HCT116 (cell line): ENCODE data around the gene INPP5K. TPM values are rescaled to one million over a fixed set of nuclear protein-coding genes. Genes with fewer than 3 reads are reported as not detected.

Experiments
- ATAC-seq: fragments of 200-7000 bp; cut with Tn5 transposase; 2 replicates; pipeline ENCODE4 v1.9.1; 2020; ENCODE audit warnings: mild to moderate bottlenecking, moderate library complexity
- BruUV-seq: library from RNA; stranded (reverse); fragments of 400-500 nt; replicated peaks from 2 replicates; lab custom pipeline; 2021; lab: Mats Ljungman, UMichigan
- CTCF ChIA-PET: fragments of 300-600 bp; sonication (Branson Sonifier 250); formaldehyde crosslinking; loops from one replicate; lab custom pipeline; 2021; ENCODE audit warnings: antibody characterized with exemption; lab: Charles Lee
- POLR2A ChIA-PET: fragments of 300-600, 350-600 bp; sonication (Branson Sonifier 250); formaldehyde crosslinking; loops from one replicate; lab custom pipeline; 2021; ENCODE audit warnings: antibody characterized with exemption; lab: Charles Lee
- RAD21 ChIA-PET, 2 experiments: fragments of 300-600 bp; sonication (Branson Sonifier 250); formaldehyde crosslinking; loops; one replicate each; lab custom pipeline; 2023; ENCODE audit warnings: low total read pairs in 2 of 2; ENCODE audit not compliant: uncharacterized antibody in 2 of 2, unreplicated experiment in 2 of 2, low non-redundant PET in 1 of 2; lab: Charles Lee
- DNase-seq: peaks from one replicate; pipeline ENCODE4 v3.0.0-alpha.2; 2010; ENCODE audit warnings: low read depth, low spot score
- H2AFZ ChIP-seq: fragments of 200-600 bp; shearing (Covaris generic), sonication (generic); 2 replicates; pipeline ENCODE4 v1.6.1; 2017; ENCODE audit warnings: low read depth, mixed run types, mixed read lengths, antibody characterized with exemption, low read length; ENCODE audit not compliant: poor library complexity, severe bottlenecking
- H3K27ac ChIP-seq: 2 replicates; pipeline ENCODE4 v1.5.1; 2012; ENCODE audit warnings: low read depth, low read length
- H3K27me3 ChIP-seq: fragments of 200-600 bp; sonication (generic); 2 replicates; pipeline ENCODE4 v1.6.1; 2016; ENCODE audit warnings: mixed run types, low read length, mixed read lengths; ENCODE audit not compliant: insufficient read depth
- H3K36me3 ChIP-seq, 2 experiments: fragments of 200-500 bp in 1 of 2; fragments of 200-600 bp in 1 of 2; sonication (Bioruptor generic) in 1 of 2; sonication (generic) in 1 of 2; 2 replicates each; pipeline versions ENCODE4 v1.5.1 to v1.6.1; 2014 to 2016; ENCODE audit warnings: low read length in 2 of 2, inconsistent platforms in 1 of 2, mixed read lengths in 1 of 2, mixed run types in 1 of 2; ENCODE audit not compliant: insufficient read depth in 2 of 2, control insufficient read depth in 1 of 2
- H3K4me1 ChIP-seq, 2 experiments: fragments of 200-600 bp in 1 of 2; sonication (generic) in 1 of 2; 2 replicates each; pipeline versions ENCODE4 v1.5.1 to v1.6.1; 2012 to 2017; ENCODE audit warnings: low read length in 2 of 2, inconsistent platforms in 1 of 2, mild to moderate bottlenecking in 1 of 2, mixed read lengths in 1 of 2, mixed run types in 1 of 2, moderate library complexity in 1 of 2; ENCODE audit not compliant: insufficient read depth in 2 of 2, control insufficient read depth in 1 of 2
- H3K4me2 ChIP-seq: fragments of 200-600 bp; sonication (generic); 2 replicates; pipeline ENCODE4 v1.6.1; 2017; ENCODE audit warnings: mixed run types, low read length, mixed read lengths
- H3K4me3 ChIP-seq, 2 experiments: fragments of 200-600 bp in 1 of 2; sonication (generic) in 1 of 2; replicated peaks in 1 of 2; 2 replicates each; pipeline ENCODE4 v1.5.1; 2011 to 2016; ENCODE audit warnings: low read length in 2 of 2, control low read depth in 1 of 2, low read depth in 1 of 2, mild to moderate bottlenecking in 1 of 2, mixed read lengths in 1 of 2, mixed run types in 1 of 2
- H3K79me2 ChIP-seq: fragments of 200-600 bp; sonication (generic); 2 replicates; pipeline ENCODE4 v1.6.1; 2017; ENCODE audit warnings: mild to moderate bottlenecking, mixed run types, low read length, moderate library complexity, mixed read lengths; ENCODE audit not compliant: insufficient read depth
- H3K9ac ChIP-seq: fragments of 200-600 bp; sonication (generic); 2 replicates; pipeline ENCODE4 v1.6.1; 2016; ENCODE audit warnings: low read length, mixed read lengths
- H3K9me2 ChIP-seq: fragments of 200-600 bp; sonication (generic), shearing (Covaris generic); 2 replicates; pipeline ENCODE4 v1.6.1; 2017; ENCODE audit warnings: mixed run types, mild to moderate bottlenecking, moderate library complexity; ENCODE audit not compliant: insufficient read depth
- H3K9me3 ChIP-seq, 2 experiments: fragments of 200-500 bp in 1 of 2; fragments of 200-600 bp in 1 of 2; sonication (Bioruptor generic) in 1 of 2; sonication (generic) in 1 of 2; 2 replicates each; pipeline ENCODE4 v1.6.1; 2014 to 2017; ENCODE audit warnings: low read length in 2 of 2, mixed read lengths in 2 of 2, inconsistent platforms in 1 of 2, low read depth in 1 of 2, mild to moderate bottlenecking in 1 of 2, mixed run types in 1 of 2, moderate library complexity in 1 of 2; ENCODE audit not compliant: control insufficient read depth in 1 of 2, insufficient read depth in 1 of 2
- H4K20me1 ChIP-seq: fragments of 200-600 bp; sonication (generic), shearing (Covaris generic); 2 replicates; pipeline ENCODE4 v1.6.1; 2017; ENCODE audit warnings: mixed run types, mild to moderate bottlenecking, moderate library complexity; ENCODE audit not compliant: insufficient read depth
- ATF3 ChIP-seq: IDR thresholded peaks from 2 replicates; pipeline ENCODE4 v1.6.1; 2012
- CBX3 ChIP-seq: IDR thresholded peaks from 2 replicates; pipeline ENCODE4 v1.6.1; 2012; ENCODE audit warnings: low read depth
- ELF1 ChIP-seq: IDR thresholded peaks from 2 replicates; pipeline ENCODE4 v1.6.1; 2012; ENCODE audit warnings: low read depth, borderline replicate concordance
- EZH2 ChIP-seq: fragments of 200-600 bp; sonication (generic); IDR thresholded peaks from 2 replicates; pipeline ENCODE4 v1.6.1; 2017; ENCODE audit warnings: antibody characterized with exemption, mixed run types
- EZH2phosphoT487 ChIP-seq: fragments of 200-600 bp; IDR thresholded peaks from 2 replicates; pipeline ENCODE4 v1.6.1; 2018; ENCODE audit warnings: antibody characterized with exemption, borderline replicate concordance
- MAX ChIP-seq: IDR thresholded peaks from 2 replicates; pipeline ENCODE4 v1.6.1; 2012
- POLR2A ChIP-seq: IDR thresholded peaks from 2 replicates; pipeline ENCODE4 v1.7.0; 2011; ENCODE audit warnings: borderline replicate concordance; ENCODE audit not compliant: insufficient read depth, insufficient read length; ENCODE audit errors: extremely low read depth
- POLR2AphosphoS5 ChIP-seq: IDR thresholded peaks from 2 replicates; pipeline ENCODE4 v1.6.1; 2011; ENCODE audit warnings: mild to moderate bottlenecking, low read depth, low read length, moderate library complexity
- SIN3A ChIP-seq: IDR thresholded peaks from 2 replicates; pipeline ENCODE4 v1.6.1; 2012; ENCODE audit warnings: low read depth
- SRF ChIP-seq: IDR thresholded peaks from 2 replicates; pipeline ENCODE4 v1.6.1; 2012; ENCODE audit warnings: low read depth
- TCF7L2 ChIP-seq: IDR thresholded peaks from 2 replicates; pipeline ENCODE4 v1.7.0; 2011; ENCODE audit warnings: borderline replicate concordance, inconsistent platforms; ENCODE audit not compliant: insufficient read depth, insufficient read length; ENCODE audit errors: extremely low read depth
- ZFX ChIP-seq: fragments of 450-650 bp; IDR thresholded peaks from 2 replicates; pipeline ENCODE4 v1.6.1; 2017
- intact Hi-C: fragments of 100-400 bp; cut with micrococcal nuclease; formaldehyde crosslinking; loops from 2 replicates; pipeline ENCODE4 v1.10.0; 2022
- total RNA-seq: library from RNA; stranded (reverse); gene quantifications from one replicate; pipeline ENCODE4 v1.2.1, GENCODE V29; 2021; ENCODE audit not compliant: unreplicated experiment
- TF ChIP-seq, protein P1 (sequence below): IDR thresholded peaks from 2 replicates; pipeline ENCODE4 v1.6.1; 2012; ENCODE audit warnings: low read depth

Gene INPP5K
- total RNA-seq, 1 experiment from 2014 or later, result 25.6 TPM

DNA sequence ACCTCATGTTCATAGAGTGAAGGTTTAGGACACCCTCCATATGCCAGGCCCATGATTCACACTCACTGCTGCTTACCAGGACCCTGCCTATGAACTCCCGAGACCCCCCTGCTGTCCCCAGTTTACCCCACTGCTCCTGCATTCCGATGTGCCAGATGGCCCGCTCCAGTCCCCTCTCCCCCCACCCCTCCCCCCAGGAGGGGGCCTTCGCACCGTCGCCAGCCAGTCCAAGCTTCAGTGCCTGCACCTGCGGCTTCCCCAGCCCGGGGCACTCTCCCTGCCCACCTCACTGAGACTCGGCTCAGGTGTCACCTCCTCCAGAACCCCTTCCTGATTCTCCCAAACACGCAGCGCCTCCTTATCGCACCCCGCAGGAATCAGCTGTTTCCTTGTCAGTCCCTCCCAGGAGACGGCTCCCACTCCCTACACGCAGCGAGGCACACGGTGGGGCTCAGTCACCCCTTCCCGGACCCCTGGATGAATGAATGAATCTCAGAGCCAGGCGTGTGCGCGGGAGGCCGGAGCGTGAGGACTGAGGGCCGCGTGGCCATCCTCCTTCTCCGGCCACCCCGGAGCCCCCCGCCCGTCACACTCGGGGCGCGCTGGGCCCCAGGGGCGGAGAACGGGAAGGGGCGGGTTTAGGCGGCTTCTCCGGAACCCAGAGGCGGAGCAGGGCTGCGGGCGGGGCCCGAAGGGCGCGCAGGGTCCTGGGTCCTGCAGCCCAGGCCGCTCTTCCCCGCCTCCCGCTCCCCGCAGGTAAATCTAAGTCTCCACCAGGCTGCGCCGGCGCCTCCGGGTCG is 25.6 kb downstream of the INPP5K start:
- no peaks in the 10 kb centered on the region for H3K27me3 ChIP-seq
- no peaks in the 10 kb centered on the region for H3K9me2 ChIP-seq
- no TSS peak for BruUV-seq
- ChIA-PET CTCF (interaction anchor here (1.3 kb wide), 1 partner anchor 25 kb away, joined by 3 read pairs; no protein-coding TSS in a partner anchor), RAD21 (no interaction called here), POLR2A (no interaction called here)
- no peak overlapping the region for H2AFZ ChIP-seq
- peaks cover 35% of the 10 kb centered on the region for H3K79me2 ChIP-seq
- no peaks in the 10 kb centered on the region for H3K36me3 ChIP-seq
- peaks cover 21 to 63% of the 10 kb centered on the region in 2 experiments for H3K4me1 ChIP-seq
- intact Hi-C loops, result loop anchor here (2.0 kb wide), 1 partner anchor 24 kb away; no protein-coding TSS in a partner anchor
- no peaks in the 10 kb centered on the region for H3K9me3 ChIP-seq
- peak overlapping the region; percentile 99 for H3K27ac ChIP-seq
- peak overlapping the region; percentile 95 for H3K9ac ChIP-seq
- no peak for TF ChIP-seq EZH2phosphoT487
- TF ChIP-seq TCF7L2, result no peak
- no peak for TF ChIP-seq EZH2
- no peak for TF ChIP-seq ELF1
- TF ChIP-seq MAX, result peak; percentile 32; the same call in 1 of the 2 replicates
- TF ChIP-seq CBX3, result no peak
- peak; percentile 55 for TF ChIP-seq POLR2AphosphoS5
- peak; percentile 65; the same call in 1 of the 2 replicates for TF ChIP-seq SIN3A
- TF ChIP-seq ATF3, result no peak
- TF ChIP-seq SRF, result no peak
- TF ChIP-seq POLR2A, result peak; percentile 5
- no peak for TF ChIP-seq ZFX
- TF ChIP-seq, protein P1, sequence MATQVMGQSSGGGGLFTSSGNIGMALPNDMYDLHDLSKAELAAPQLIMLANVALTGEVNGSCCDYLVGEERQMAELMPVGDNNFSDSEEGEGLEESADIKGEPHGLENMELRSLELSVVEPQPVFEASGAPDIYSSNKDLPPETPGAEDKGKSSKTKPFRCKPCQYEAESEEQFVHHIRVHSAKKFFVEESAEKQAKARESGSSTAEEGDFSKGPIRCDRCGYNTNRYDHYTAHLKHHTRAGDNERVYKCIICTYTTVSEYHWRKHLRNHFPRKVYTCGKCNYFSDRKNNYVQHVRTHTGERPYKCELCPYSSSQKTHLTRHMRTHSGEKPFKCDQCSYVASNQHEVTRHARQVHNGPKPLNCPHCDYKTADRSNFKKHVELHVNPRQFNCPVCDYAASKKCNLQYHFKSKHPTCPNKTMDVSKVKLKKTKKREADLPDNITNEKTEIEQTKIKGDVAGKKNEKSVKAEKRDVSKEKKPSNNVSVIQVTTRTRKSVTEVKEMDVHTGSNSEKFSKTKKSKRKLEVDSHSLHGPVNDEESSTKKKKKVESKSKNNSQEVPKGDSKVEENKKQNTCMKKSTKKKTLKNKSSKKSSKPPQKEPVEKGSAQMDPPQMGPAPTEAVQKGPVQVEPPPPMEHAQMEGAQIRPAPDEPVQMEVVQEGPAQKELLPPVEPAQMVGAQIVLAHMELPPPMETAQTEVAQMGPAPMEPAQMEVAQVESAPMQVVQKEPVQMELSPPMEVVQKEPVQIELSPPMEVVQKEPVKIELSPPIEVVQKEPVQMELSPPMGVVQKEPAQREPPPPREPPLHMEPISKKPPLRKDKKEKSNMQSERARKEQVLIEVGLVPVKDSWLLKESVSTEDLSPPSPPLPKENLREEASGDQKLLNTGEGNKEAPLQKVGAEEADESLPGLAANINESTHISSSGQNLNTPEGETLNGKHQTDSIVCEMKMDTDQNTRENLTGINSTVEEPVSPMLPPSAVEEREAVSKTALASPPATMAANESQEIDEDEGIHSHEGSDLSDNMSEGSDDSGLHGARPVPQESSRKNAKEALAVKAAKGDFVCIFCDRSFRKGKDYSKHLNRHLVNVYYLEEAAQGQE, result no peak
- peak overlapping the region; percentile 99 for H3K4me2 ChIP-seq
- DNase-seq, result no peak
- peak; percentile 63 for ATAC-seq
- H4K20me1 ChIP-seq, result no peaks in the 10 kb centered on the region
- H3K4me3 ChIP-seq, result peak overlapping the region; percentile 85 to 93
